CD4-positive, alpha-beta memory T cell (primary cell): ENCODE results near the gene TMEM219. TPM values are rescaled to one million over a fixed set of nuclear protein-coding genes. Genes with fewer than 3 reads are reported as not detected.

Experiments used
- CTCF ChIA-PET: fragments of 350-600 bp; sonication (Branson Sonifier 250); formaldehyde crosslinking; loops from one replicate; lab custom pipeline; 2021; ENCODE audit warnings: inconsistent platforms; ENCODE audit not compliant: partially characterized antibody; lab: Charles Lee
- POLR2A ChIA-PET: fragments of 350-600 bp; sonication (Branson Sonifier 250); formaldehyde crosslinking; loops from one replicate; lab custom pipeline; 2021; ENCODE audit not compliant: partially characterized antibody; lab: Charles Lee
- DNase-seq, 5 donors: peaks; one replicate each; pipeline versions ENCODE4 v3.0.0 to v3.0.0-alpha.2; 2020 to 2022; ENCODE audit warnings: mixed read lengths in 1 of 5
- H3K27ac ChIP-seq: one replicate; pipeline ENCODE4 v1.7.0; 2013; ENCODE audit warnings: low read depth, low read length
- H3K27me3 ChIP-seq: 2 replicates; pipeline ENCODE4 v1.7.0; 2013; ENCODE audit warnings: mild to moderate bottlenecking, low read length, moderate library complexity; ENCODE audit not compliant: insufficient read depth
- H3K36me3 ChIP-seq: 2 replicates; pipeline ENCODE4 v1.7.0; 2013; ENCODE audit warnings: mild to moderate bottlenecking, low read length, moderate library complexity; ENCODE audit not compliant: insufficient read depth
- H3K4me1 ChIP-seq: 2 replicates; pipeline ENCODE4 v1.7.0; 2013; ENCODE audit warnings: mild to moderate bottlenecking, low read length, moderate library complexity; ENCODE audit not compliant: insufficient read depth
- H3K4me3 ChIP-seq, 2 donors: one replicate each; pipeline ENCODE4 v1.7.0; 2013; ENCODE audit warnings: low read length in 2 of 2, mild to moderate bottlenecking in 1 of 2
- H3K9me3 ChIP-seq, 2 donors: one replicate each; pipeline ENCODE4 v1.7.0; 2013; ENCODE audit warnings: low read length in 2 of 2, control low read depth in 1 of 2; ENCODE audit not compliant: control insufficient read depth in 1 of 2
- H3K27ac Mint-ChIP-seq, 7 donors: one replicate each; pipeline ENCODE4 v1.8.0; 2020 to 2021; ENCODE audit warnings: mixed read lengths in 7 of 7, mild to moderate bottlenecking in 6 of 7, inconsistent platforms in 3 of 7, moderate library complexity in 3 of 7
- H3K27me3 Mint-ChIP-seq, 2 donors: one replicate each; pipeline ENCODE4 v1.8.0; 2020 to 2021; ENCODE audit warnings: mixed read lengths in 2 of 2
- H3K36me3 Mint-ChIP-seq, 2 donors: one replicate each; pipeline ENCODE4 v1.8.0; 2020 to 2021; ENCODE audit warnings: mixed read lengths in 2 of 2, inconsistent platforms in 1 of 2, mild to moderate bottlenecking in 1 of 2
- H3K4me1 Mint-ChIP-seq, 4 donors: one replicate each; pipeline ENCODE4 v1.8.0; 2020 to 2021; ENCODE audit warnings: mixed read lengths in 4 of 4, mild to moderate bottlenecking in 1 of 4
- H3K4me3 Mint-ChIP-seq, 8 donors: one replicate each; pipeline ENCODE4 v1.8.0; 2020 to 2021; ENCODE audit warnings: mixed read lengths in 8 of 8, mild to moderate bottlenecking in 7 of 8, moderate library complexity in 6 of 8, inconsistent platforms in 3 of 8
- H3K9me3 Mint-ChIP-seq, 8 donors: one replicate each; pipeline ENCODE4 v1.8.0; 2020 to 2021; ENCODE audit warnings: mixed read lengths in 8 of 8, mild to moderate bottlenecking in 5 of 8, inconsistent platforms in 3 of 8, moderate library complexity in 1 of 8
- intact Hi-C: fragments of 100-400 bp; cut with micrococcal nuclease; formaldehyde crosslinking; loops from one replicate; pipeline ENCODE4 v1.15.1; 2023
- polyA plus RNA-seq, 2 donors: library from polyadenylated mRNA; unstranded; fragments of 300-500 nt; fragmentation: Illumina TruSeq; gene quantifications; one replicate each; pipeline ENCODE4 v1.2.3, GENCODE V29; 2021
- total RNA-seq, 2 experiments: library from RNA; stranded (reverse); gene quantifications; one replicate each; pipeline ENCODE4 v1.2.3, GENCODE V29; 2021

TMEM219 gene
- total and polyA plus RNA-seq, 4 experiments from 2014 or later: 80.8 to 250 (median 156) TPM

DNA sequence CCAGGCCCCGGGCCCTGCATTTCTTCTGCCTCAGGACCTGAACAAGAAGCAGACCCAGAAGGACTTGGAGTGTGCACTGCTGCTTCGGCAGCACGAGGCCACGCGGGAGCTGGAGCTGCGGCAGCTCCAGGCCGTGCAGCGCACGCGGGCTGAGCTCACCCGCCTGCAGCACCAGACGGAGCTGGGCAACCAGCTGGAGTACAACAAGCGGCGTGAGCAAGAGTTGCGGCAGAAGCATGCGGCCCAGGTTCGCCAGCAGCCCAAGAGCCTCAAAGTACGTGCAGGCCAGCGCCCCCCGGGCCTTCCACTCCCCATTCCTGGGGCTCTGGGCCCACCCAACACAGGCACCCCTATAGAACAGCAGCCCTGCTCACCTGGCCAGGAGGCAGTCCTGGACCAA, 24.4 kb downstream of the TMEM219 start:
- Histone ChIP-seq H3K9me3 (no peaks in the 10 kb centered on the region), H3K27ac (no peak overlapping the region), H3K36me3 (peaks cover 67% of the 10 kb centered on the region), H3K4me3 (no peak overlapping the region), H3K27me3 (no peaks in the 10 kb centered on the region), H3K4me1 (no peaks in the 10 kb centered on the region)
- H3K27me3 Mint-ChIP-seq: no peaks in the 10 kb centered on the region
- peaks cover 54 to 76% of the 10 kb centered on the region in 2 donors for H3K36me3 Mint-ChIP-seq
- POLR2A ChIA-PET: no interaction called here
- H3K4me1 Mint-ChIP-seq: peaks cover 0 to 2% (median 0%) of the 10 kb centered on the region in 4 donors
- no peaks in the 10 kb centered on the region for H3K9me3 Mint-ChIP-seq
- intact Hi-C loops: no loop called here
- H3K4me3 Mint-ChIP-seq: no peak overlapping the region
- no peak for DNase-seq
- H3K27ac Mint-ChIP-seq: no peak overlapping the region
- CTCF ChIA-PET: interaction anchor here (1.1 kb wide), 1 partner anchor 7 kb away, joined by 3 read pairs; no protein-coding TSS in a partner anchor

DNA sequence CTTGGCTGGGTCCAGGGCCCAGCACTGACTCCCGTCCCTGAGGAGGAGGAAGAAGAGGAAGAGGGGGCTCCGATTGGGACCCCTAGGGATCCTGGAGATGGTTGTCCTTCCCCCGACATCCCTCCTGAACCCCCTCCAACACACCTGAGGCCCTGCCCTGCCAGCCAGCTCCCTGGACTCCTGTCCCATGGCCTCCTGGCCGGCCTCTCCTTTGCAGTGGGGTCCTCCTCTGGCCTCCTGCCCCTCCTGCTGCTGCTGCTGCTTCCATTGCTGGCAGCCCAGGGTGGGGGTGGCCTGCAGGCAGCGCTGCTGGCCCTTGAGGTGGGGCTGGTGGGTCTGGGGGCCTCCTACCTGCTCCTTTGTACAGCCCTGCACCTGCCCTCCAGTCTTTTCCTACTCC, 25.1 kb downstream of the TMEM219 start:
- Mint-ChIP-seq H3K4me1 (peaks cover 0 to 2% (median 0%) of the 10 kb centered on the region in 4 donors), H3K4me3 (peak overlapping the region in 1 of 8 donors; percentile 55), H3K9me3 (no peaks in the 10 kb centered on the region), H3K27me3 (no peaks in the 10 kb centered on the region), H3K27ac (peak overlapping the region in 1 of 7 donors; percentile 62), H3K36me3 (peaks cover 52 to 75% of the 10 kb centered on the region in 2 donors)
- Histone ChIP-seq H3K9me3 (no peaks in the 10 kb centered on the region), H3K36me3 (peaks cover 60% of the 10 kb centered on the region), H3K4me3 (no peak overlapping the region), H3K4me1 (no peaks in the 10 kb centered on the region), H3K27ac (no peak overlapping the region), H3K27me3 (no peaks in the 10 kb centered on the region)
- intact Hi-C loops: no loop called here
- no peak for DNase-seq
- ChIA-PET POLR2A (no interaction called here), CTCF (interaction anchor here (0.9 kb wide), 1 partner anchor 163 kb away, joined by 3 read pairs; no protein-coding TSS in a partner anchor)

DNA sequence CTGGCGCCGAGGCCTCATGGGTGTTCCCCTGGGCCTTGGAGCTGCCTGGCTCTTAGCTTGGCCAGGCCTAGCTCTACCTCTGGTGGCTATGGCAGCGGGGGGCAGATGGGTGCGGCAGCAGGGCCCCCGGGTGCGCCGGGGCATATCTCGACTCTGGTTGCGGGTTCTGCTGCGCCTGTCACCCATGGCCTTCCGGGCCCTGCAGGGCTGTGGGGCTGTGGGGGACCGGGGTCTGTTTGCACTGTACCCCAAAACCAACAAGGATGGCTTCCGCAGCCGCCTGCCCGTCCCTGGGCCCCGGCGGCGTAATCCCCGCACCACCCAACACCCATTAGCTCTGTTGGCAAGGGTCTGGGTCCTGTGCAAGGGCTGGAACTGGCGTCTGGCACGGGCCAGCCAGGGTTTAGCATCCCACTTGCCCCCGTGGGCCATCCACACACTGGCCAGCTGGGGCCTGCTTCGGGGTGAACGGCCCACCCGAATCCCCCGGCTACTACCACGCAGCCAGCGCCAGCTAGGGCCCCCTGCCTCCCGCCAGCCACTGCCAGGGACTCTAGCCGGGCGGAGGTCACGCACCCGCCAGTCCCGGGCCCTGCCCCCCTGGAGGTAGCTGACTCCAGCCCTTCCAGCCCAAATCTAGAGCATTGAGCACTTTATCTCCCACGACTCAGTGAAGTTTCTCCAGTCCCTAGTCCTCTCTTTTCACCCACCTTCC, 25.6 kb downstream of the TMEM219 start:
- Mint-ChIP-seq H3K9me3 (no peaks in the 10 kb centered on the region), H3K27me3 (no peaks in the 10 kb centered on the region), H3K27ac (no peak overlapping the region), H3K4me1 (peaks cover 0 to 2% (median 0%) of the 10 kb centered on the region in 4 donors), H3K36me3 (peaks cover 52 to 72% of the 10 kb centered on the region in 2 donors), H3K4me3 (no peak overlapping the region)
- CTCF ChIA-PET: interaction anchor here (0.9 kb wide), 1 partner anchor 163 kb away, joined by 3 read pairs; no protein-coding TSS in a partner anchor
- Histone ChIP-seq H3K4me3 (no peak overlapping the region), H3K4me1 (no peaks in the 10 kb centered on the region), H3K27ac (no peak overlapping the region), H3K27me3 (no peaks in the 10 kb centered on the region), H3K36me3 (peaks cover 60% of the 10 kb centered on the region), H3K9me3 (no peaks in the 10 kb centered on the region)
- intact Hi-C loops: no loop called here
- no peak for DNase-seq
- POLR2A ChIA-PET: interaction anchor here (0.7 to 2.8 kb wide), 2 partner anchors 12 to 14 kb away, joined by 3 to 10 read pairs; partner anchors contain the start of gene TAOK2

DNA sequence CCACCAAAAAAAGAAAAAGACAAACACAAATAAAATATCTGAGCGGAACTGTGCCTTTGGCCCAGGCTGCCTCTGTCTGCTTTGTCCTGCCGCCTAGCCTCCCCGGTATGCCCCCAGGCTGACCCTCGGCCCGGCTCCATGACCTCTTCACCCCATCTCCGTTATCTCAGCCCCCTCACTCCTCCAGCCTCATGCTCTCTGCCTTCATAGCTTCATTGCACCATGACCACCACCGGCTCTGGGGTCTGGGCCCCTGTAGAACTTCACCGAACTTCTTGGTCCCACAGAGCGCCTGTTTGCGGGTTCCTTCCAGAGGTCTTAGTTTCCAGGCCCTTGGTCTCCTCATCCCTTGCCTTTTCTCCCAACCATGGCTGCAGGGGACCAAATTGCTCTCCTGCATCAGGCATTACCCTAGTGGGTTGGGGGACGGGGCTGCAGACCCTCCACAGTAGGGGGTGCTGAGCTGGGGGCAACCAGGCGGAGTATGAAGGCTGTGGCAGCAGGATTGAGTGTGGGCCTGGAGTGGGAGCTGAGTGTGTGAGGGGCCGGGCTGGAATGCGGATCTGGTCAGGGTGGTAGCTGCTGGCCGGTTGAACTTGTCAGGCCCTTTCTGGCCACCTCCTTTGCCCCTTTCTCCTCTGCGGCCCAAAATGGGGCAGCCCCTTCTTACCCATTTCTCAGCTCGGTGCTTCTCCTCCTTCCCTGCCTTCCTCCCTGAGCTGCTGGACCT, 26.6 kb downstream of the TMEM219 start:
- peaks cover 59% of the 10 kb centered on the region for H3K36me3 ChIP-seq
- H3K27me3 Mint-ChIP-seq: no peaks in the 10 kb centered on the region
- no peak overlapping the region for H3K4me3 Mint-ChIP-seq
- ChIA-PET CTCF (interaction anchor here (0.8 to 1.0 kb wide), 2 partner anchors 10 to 13 kb away, joined by 3 read pairs; no protein-coding TSS in a partner anchor), POLR2A (interaction anchor here (2.8 kb wide), 1 partner anchor 15 kb away, joined by 10 read pairs; the partner anchor contains the start of gene TAOK2)
- H3K27ac ChIP-seq: no peak overlapping the region
- peak overlapping the region in 5 of 7 donors; percentile 2 to 79 (median 52) for H3K27ac Mint-ChIP-seq
- no peak overlapping the region for H3K4me3 ChIP-seq
- intact Hi-C loops: no loop called here
- H3K9me3 Mint-ChIP-seq: no peaks in the 10 kb centered on the region
- H3K36me3 Mint-ChIP-seq: peaks cover 49 to 66% of the 10 kb centered on the region in 2 donors
- H3K4me1 ChIP-seq: no peaks in the 10 kb centered on the region
- H3K4me1 Mint-ChIP-seq: peaks cover 0 to 2% (median 0%) of the 10 kb centered on the region in 4 donors
- H3K9me3 ChIP-seq: no peaks in the 10 kb centered on the region
- no peaks in the 10 kb centered on the region for H3K27me3 ChIP-seq
- no peak for DNase-seq

DNA sequence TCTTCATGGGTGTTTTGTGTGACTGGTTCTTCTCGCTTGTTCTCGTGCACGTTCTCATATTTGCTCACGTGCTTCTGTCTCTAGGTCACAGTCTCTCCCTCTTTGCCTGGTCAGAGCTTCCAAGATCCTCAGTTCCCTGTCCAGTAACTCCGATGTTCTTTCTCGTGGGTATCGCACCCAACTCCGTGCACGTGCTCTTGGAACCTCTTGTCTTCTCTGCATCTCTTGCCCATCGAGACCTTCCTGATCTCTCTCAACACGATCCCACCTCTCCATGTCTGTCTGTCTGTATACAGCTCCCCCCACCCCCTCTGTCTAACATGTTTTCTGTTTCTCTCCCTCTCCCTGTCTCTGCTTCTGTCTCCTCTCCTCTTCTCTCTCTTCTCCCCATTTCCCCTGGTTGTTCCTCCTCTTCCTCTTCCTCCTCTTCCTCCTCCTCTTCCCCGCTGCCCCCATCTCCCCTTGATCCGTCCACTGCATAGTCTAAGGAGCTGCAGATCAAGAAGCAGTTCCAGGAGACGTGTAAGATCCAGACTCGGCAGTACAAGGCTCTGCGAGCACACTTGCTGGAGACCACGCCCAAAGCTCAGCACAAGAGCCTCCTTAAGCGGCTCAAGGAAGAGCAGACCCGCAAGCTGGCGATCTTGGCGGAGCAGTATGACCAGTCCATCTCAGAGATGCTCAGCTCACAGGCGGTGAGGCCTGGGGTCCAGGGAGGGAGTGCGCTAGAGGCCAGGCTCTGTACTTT, 27.4 kb downstream of the TMEM219 start:
- no peaks in the 10 kb centered on the region for H3K27me3 Mint-ChIP-seq
- Histone ChIP-seq H3K27ac (no peak overlapping the region), H3K4me1 (peaks cover 5% of the 10 kb centered on the region), H3K4me3 (no peak overlapping the region), H3K9me3 (no peaks in the 10 kb centered on the region), H3K36me3 (peaks cover 51% of the 10 kb centered on the region), H3K27me3 (no peaks in the 10 kb centered on the region)
- H3K9me3 Mint-ChIP-seq: peaks cover 0 to 2% (median 0%) of the 10 kb centered on the region in 8 donors
- peaks cover 3 to 7% (median 5%) of the 10 kb centered on the region in 4 donors for H3K4me1 Mint-ChIP-seq
- CTCF ChIA-PET: interaction anchor here (0.8 to 1.1 kb wide), 3 partner anchors 11 to 297 kb away, joined by 3 read pairs; no protein-coding TSS in a partner anchor
- no peak for DNase-seq
- intact Hi-C loops: no loop called here
- peak overlapping the region in 4 of 7 donors; percentile 2 to 72 (median 41) for H3K27ac Mint-ChIP-seq
- H3K36me3 Mint-ChIP-seq: peaks cover 46 to 61% of the 10 kb centered on the region in 2 donors
- H3K4me3 Mint-ChIP-seq: no peak overlapping the region
- POLR2A ChIA-PET: interaction anchor here (1.2 to 2.8 kb wide), 2 partner anchors 16 to 63 kb away, joined by 4 to 10 read pairs; partner anchors contain the start of genes KCTD13 and TAOK2

DNA sequence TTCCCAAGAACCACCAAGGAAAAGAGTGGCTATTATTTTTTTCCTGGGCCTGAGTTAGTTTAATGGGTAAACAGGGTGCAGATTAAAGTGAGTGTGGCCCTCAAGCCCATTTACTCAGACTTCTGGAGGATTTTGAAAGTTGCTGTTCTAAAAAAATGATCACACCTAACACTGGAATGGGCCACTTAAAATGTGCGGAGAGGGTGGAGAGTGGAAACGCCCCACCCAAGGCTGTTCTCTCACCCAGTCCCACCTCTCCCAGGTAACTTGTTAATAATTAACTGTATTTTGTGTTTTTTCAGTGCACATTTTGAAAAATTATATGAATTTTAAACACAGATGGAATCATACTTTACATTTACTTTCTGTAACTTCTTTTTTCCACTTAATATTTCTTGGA, 28.2 kb downstream of the TMEM219 start:
- intact Hi-C loops: loop anchor here (10.0 kb wide), 1 partner anchor 175 kb away; the partner anchor contains the start of genes PAGR1 and PRRT2

More for the DNA sequence above, 28.2 kb downstream of the TMEM219 start:
- ChIA-PET POLR2A (interaction anchor here (1.2 to 2.8 kb wide), 2 partner anchors 17 to 63 kb away, joined by 4 to 10 read pairs; partner anchors contain the start of genes KCTD13 and TAOK2), CTCF (interaction anchor here (1.1 kb wide), 1 partner anchor 298 kb away, joined by 3 read pairs; no protein-coding TSS in a partner anchor)
- peaks cover 13% of the 10 kb centered on the region for H3K4me1 ChIP-seq
- H3K4me1 Mint-ChIP-seq: peaks cover 6 to 14% (median 10%) of the 10 kb centered on the region in 4 donors
- no peak overlapping the region for H3K4me3 Mint-ChIP-seq
- no peaks in the 10 kb centered on the region for H3K27me3 Mint-ChIP-seq
- H3K27ac ChIP-seq: no peak overlapping the region
- H3K9me3 Mint-ChIP-seq: peaks cover 0 to 2% (median 0%) of the 10 kb centered on the region in 8 donors
- no peaks in the 10 kb centered on the region for H3K27me3 ChIP-seq
- no peaks in the 10 kb centered on the region for H3K9me3 ChIP-seq
- H3K27ac Mint-ChIP-seq: no peak overlapping the region
- peaks cover 43 to 59% of the 10 kb centered on the region in 2 donors for H3K36me3 Mint-ChIP-seq
- no peak overlapping the region for H3K4me3 ChIP-seq
- peaks cover 45% of the 10 kb centered on the region for H3K36me3 ChIP-seq
- no peak for DNase-seq
